GM19324 (cell line): ENCODE measurements around the gene GSG1L.

Experiments
- ATAC-seq: cut with Tn5 transposase; IDR thresholded peaks from one replicate; pipeline ENCODE4 v1.9.1; 2021; ENCODE audit warnings: mild to moderate bottlenecking, moderate library complexity; ENCODE audit not compliant: unreplicated experiment, low FRiP score

Gene GSG1L

DNA sequence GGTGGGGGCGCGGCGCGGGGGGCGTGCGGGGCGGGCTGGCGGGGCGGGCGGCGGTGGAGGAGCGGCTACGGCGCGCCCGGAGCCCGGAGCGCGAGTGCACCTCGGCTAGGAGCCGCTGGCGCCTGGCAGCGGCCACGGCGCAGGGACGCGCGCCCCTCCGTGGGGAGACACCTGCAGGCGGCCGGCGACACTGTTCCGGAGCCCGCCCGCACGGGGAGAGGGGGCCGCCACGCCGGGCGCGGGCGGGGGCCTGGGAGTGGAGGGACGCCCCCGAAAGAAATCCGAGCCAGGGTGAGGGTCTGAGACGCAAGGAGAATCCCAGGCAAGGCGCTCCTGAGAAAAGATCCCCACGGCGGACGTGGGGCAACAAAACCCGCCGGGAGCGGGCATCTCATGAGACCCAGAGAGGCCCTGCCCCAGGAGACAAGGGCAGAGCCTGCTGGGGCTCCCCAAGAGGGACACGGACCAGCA lies at the start of gene GSG1L:
TSS of gene GSG1L (minus strand) at position 124 of the 471 bp plus-strand sequence. CDS start 290 bp downstream, outside the sequence.
- ATAC-seq: no peak

DNA sequence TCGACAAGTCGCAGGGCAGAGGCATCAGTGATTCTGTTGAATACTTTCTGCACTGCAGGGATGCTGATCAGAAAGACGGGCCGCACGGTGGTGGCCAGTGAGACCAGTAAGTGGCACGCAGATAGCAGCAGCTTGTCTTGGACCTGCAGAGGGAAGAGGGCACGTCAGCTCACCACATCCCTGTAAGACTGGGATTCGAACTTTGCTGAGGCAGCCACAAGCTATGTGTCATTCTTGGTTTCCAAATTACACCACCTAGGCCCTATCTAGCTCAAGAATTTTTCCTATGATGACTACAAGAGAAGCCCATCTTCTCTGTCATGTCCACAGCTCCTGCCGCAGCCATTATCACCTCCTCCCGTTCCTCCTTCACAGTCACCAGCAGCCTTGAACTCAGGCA lies 49.4 kb upstream of the GSG1L start:
- no peak for ATAC-seq

GRCh38 chr16:28110977-28111376 lies 47.5 kb upstream of the GSG1L start:
- no peak for ATAC-seq

DNA sequence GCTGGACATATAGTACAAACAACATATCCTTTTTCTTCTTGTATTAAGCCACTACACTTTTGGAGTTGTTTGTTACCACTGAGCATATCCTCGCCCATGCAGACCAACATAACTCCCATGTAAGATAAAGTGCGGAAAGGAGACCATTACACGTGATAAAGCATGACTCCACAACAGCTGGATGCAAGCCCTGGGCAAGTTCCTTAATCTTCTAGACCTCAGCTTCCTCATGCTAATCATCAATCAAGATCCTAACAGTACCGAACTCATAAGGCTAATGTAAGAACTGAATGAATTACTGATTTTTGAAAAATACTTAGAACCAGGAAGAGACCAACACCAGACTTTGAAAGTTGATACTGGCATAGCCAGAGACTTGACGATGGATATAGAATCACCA lies 47.0 kb upstream of the GSG1L start:
- ATAC-seq: no peak

GRCh38 chr16:28110074-28110473 lies 46.6 kb upstream of the GSG1L start:
- ATAC-seq: no peak

- no peak for ATAC-seq
Measured at GRCh38 chr16:28108590-28109247, 45.2 kb upstream of the GSG1L start.

- ATAC-seq: no peak
Measured at GRCh38 chr16:28107232-28107631, 43.7 kb upstream of the GSG1L start.

DNA sequence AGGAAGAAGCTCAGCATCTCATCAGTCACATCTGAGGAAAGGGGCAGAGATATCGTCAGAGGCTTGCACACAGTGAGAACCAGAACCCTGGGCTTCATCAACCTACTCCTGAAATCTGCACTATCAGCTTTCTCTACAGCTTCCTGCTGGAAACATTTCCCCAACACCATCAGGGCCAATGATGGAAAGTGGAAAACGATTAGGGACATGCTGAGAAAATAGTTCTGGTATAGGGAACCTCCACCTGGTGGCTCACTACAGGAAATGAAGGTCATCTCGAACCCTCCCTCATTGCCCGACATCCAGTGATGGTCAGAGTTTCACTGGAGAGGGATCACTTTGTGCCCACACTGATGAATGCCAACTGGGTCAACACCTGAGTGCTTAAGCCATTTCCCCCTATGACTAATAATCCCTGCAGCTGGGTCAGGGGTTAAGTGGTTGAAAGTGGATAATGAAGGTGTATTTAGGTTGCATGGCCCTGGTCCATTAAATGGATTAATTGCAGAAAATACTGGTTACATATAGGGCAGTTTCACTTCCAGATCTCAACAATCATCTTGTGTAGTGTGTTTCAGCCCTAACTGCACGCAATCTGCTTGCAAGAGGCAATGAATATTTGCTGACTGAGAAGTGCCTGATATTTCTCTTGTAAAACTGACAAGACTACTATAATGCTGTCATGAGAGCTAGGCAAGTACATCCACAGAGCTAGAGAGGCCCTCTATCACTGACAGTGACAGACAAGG lies 43.1 kb upstream of the GSG1L start:
- ATAC-seq: no peak

DNA sequence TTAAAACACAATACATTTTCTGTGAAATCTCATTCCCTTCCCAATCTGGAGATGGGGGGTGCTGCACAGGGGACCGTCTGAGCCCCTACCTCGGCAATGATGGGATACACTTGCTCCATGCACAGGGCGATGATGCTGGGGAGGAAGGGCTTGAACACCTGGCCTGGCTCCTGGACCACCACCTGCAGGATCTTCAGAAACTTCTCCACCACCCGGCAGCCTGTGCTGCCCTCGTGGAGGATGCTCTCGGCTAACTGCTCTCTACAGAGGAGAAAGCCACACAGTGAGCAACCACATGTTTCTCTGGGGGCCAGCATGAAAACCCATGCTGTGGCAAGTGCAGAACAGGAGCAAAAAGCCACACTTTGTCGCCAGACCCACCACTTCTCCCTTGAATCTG lies 42.4 kb upstream of the GSG1L start:
- ATAC-seq: no peak

GRCh38 chr16:28105297-28105696 lies 41.8 kb upstream of the GSG1L start:
- no peak for ATAC-seq

DNA sequence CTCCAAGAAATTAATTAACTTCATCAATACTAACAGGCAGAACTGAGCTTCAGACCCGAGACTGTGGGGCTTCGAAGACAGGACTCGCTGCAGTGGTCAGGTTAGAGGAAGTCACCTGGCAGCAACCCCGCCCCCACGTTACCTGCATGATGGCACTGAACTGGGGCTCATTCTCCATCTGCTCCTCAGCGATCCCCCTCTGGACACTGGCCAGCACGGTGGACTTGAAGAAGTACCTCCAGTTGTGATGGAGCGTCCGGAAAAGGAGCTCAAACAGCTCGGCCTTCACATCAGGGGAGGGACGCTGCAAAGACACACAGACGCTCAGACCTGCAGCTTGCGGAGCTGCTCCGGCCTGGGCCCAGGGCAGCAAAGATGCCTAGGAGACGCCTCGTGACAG lies 40.9 kb upstream of the GSG1L start:
- ATAC-seq: no peak

DNA sequence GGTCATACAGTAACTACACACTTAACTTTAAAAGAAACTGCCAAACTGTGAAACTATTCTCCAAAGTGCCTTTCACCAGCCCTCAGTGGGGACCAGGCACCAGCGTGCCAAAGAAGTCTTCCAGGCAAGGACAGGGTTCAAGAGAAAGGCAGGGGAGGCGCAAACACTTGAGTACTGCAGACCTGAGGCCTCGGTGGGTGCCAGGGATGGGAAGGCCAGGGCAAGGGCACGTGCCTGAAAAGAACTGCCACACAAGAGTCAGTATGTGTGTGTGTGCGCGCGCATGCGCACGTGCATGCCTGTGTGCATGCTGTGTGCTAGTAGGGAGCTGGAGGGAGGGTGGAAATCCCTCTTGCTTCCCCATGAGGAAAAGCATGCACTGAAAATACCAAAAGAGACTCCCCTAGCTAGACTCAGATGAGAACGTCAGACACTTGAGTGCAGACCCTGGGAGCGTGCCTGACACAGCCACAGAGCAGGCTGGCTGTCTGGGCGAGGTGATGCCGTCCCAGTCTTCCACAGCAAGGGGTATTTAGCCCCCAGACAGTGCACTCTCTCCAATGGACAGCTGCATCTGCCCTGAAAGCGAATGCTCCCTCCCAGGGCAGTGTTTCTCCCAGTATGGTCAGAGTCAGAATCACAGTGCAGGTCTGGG lies 40.1 kb upstream of the GSG1L start:
- no peak for ATAC-seq

GRCh38 chr16:28101533-28101890 lies 38.0 kb upstream of the GSG1L start:
- no peak for ATAC-seq

DNA sequence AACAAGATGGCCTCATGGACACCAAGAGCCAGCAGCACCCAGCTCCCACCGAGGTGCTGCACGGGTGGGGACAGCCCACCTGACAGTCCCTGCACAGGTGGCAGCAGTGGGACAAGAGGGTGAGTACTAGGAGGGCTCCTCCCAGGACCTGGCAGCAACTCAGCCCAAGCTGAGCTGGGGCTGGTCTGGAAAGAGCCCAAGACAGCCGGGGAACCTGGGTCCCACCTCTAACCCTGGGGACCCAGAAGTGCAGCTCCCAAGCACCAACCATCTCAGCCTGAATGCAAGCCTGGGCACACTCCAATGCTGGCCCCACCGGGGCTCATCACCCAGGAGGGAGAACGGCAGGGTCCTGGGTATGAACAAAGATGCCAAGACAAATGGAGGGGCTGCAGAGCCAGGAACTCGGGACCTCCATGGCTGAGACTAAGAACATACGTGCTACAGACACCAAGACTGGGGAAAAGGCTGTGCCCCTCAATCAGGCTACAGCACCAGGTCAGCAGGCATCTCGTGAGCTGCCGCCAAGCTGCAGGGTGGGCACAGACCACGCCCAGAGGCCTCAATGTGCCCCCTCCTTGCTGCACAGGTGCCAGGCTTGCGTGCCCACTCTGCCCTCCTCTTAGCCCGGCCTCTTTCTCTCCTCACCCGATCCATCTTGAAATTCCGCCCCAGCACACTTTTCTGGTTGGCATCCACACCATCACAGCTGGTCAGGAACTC lies 37.5 kb upstream of the GSG1L start:
- ATAC-seq: no peak

- ATAC-seq: no peak
Measured at GRCh38 chr16:28098959-28099945, 35.7 kb upstream of the GSG1L start.

- ATAC-seq: no peak
Measured at GRCh38 chr16:28098171-28098958, 34.9 kb upstream of the GSG1L start.

- no peak for ATAC-seq
Measured at GRCh38 chr16:28096983-28097899, 33.7 kb upstream of the GSG1L start.

GRCh38 chr16:28093385-28093725 lies 29.8 kb upstream of the GSG1L start:
- ATAC-seq: no peak
